Activated CD4-positive, alpha-beta T cell treated with anti-CD3 and anti-CD28 coated beads, Interleukin-2, amount 50 U/mL, for 4 hours (primary cell): ENCODE measurements around the gene DYRK1B.

Source experiments
- DNase-seq, 2 experiments: peaks; one replicate each; pipeline ENCODE4 v3.0.0-alpha.2; 2020

DYRK1B gene

DNA sequence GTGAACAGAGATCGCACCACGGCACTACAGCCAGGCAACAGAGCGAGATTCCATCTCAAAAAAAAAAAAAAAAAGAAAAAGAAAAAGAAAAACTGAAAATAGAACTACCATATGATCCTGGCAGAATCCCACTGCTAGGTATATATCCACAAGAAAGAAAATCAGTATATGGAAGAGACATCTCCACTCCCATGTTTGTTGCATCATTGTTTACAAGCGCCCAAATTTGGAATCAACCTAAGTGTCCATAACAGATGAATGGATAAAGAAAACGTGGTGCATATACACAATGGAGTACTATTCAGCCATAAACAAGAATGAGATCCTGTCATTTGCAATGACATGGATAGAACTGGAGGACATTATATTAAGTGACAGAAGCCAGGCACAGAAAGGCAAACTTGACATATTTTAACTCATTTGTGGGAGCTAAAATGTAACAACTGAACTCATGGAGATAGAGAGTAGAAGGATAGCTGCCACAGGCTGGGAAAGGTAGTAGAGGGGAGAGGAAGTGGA is 26.1 kb downstream of the DYRK1B start:
- no peak for DNase-seq

DNA sequence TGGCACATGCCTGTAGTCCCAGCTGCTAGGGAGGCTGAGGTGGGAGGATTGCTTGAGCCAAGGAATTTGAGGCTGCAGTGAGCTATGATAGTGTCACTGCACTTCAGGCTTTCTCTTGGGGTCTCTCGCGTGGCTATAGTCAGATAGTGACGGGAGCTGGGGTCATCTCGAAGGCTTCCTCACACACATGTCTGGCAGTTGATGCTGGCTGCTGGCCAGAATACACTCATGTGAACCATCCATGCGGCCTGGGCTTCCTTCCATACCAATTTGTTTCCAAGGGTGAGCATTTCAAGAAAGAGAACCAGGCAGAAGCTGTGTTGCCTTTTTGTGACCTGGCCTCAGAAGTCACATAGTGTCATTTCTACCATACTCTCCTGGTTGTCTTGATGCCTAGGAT is 28.9 kb downstream of the DYRK1B start:
- no peak for DNase-seq

DNA sequence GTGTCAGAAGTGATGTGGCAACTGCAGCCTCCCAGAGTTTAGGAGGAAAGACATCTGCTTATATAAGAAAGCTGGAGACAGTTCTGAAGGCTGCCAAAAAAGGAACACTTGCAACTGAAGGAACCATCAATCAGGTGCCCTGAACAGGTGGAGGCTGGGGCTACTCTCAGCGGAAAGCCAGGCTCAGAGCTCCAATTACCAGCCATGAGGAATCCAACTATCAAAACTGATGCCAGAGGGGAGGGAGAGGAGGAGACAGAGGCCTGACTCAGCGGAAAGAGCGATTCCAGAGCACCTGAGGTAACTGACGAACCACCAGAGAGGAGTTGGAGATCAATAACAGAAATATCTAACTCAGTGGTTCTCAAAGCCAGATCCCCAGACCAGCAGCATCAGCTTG is 31.0 kb downstream of the DYRK1B start:
- DNase-seq, result no peak

DNA sequence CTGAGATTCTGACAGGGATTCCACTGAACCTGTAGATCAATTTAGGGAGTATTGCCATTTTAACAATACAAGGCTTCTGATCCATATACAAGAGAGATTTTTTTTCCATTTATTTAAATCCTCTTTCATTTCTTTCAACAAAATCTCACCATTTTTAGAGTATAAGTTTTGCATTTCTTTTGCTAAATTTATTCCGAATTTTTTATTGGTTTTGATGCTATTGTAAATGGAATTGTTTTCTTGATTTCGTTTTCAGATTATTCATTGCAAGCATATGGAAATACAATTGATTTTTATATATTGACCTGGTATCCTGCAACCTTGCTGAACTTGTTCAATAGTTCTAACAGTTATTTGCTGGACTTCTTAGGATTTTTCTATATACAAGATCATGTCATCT is 36.9 kb downstream of the DYRK1B start:
- DNase-seq, result no peak

DNA sequence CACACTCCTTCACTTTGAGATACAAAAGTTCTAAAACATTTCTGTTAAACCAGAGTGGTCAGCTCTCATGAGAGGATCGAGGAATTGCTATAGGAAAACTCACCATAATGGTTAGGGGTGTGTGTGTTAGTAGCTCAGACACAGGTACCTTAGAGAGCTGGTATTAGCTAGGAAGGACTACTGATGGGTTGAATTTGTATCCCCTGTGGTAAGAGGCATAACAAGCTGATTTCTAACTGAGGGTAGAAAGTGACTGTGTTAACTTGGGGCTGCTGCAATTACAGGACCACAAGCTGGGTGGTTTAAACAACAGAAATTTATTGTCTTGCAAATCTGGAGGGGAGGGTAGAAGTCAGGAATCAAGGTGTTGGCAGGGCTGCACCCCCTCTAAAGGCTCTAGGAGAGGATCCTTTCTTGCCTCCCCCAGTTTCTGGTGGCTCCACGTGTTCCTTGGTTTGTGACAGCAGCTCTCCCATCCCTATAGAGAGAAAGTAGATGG is 37.9 kb downstream of the DYRK1B start:
- no peak for DNase-seq

DNA sequence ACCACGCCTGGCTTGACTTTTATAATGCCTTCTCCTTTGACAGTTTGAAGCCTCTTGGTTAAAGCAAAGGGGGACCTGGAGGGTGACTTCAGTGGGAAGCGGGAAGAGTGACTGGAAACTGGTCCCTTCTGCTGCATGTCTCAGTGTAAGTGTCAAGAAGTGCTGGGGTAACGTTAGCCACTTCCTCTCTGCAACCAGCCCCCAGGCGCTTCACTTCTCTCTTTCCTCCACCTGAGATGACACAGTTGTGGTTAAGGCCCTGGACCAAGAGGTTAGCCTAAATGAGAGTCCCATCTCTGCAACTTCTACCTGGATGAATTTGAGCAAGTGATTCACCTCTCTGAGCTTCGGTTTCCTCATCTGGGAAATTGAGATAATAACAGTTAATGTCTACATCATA is 39.0 kb downstream of the DYRK1B start:
- DNase-seq, result no peak

DNA sequence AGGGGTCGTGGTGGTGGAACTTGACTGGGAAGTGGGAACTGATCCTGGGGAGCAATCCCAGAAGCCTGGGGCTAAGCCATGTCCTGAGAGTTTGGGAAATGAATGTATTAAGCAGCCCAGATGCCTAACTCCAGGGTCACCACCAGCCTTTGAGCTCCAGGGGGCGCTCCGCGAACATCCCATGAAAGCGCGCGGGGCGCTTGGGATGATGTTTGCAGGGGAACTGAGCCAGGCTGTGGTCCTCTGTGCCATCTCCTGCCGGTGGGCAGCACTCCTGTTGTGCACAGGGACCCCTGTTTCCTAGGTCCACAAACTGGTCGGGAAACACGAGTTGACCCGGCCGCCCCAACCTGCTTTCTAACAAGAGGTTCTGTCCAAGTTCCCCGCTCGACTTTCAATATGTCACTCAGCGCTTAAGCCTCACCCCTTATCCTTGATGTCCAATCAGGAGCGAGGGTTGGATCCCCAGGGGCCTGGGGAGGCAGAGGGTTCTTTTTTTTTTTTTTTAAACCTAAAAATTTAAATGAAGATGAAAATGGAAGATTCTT is 40.9 kb downstream of the DYRK1B start:
- DNase-seq, result peak; percentile 61 to 68

DNA sequence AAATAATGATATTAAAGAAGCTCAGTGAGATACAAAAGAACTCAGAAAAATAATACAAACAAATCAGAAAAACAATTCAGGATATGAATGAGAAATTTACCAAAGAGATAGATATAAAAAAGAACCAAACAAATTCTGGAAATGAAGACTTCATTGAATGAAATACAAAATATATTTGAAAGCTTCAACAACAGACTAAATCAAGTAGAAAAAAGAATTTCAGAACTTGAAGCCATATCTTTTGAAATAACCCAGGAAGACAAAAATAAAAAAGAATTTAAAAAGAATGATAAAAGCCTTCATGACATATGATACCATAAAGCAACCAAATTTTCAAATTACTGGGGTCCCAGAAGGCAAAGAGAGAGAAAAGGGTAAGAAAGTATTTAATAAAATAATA is 45.7 kb downstream of the DYRK1B start:
- DNase-seq, result no peak

DNA sequence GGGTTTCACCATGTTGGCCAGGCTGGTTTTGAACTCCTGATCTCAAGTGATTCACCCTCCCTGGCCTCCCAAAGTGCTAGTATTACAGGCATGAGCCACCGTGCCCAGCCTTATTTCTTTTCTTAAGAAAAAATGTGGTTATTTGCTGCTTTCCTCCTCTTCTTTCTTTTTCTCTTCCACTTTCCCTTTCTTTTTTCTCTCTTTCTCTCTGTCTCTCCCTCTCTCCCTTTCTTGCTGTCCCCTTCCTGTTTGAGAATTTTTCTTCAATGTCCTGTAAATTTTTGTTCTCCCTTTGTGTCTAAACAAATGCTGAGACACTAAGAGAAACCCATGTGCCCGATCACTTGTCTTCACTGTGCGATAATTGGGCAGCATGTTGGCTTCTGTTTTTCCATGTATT is 53.1 kb downstream of the DYRK1B start:
- DNase-seq, result no peak

DNA sequence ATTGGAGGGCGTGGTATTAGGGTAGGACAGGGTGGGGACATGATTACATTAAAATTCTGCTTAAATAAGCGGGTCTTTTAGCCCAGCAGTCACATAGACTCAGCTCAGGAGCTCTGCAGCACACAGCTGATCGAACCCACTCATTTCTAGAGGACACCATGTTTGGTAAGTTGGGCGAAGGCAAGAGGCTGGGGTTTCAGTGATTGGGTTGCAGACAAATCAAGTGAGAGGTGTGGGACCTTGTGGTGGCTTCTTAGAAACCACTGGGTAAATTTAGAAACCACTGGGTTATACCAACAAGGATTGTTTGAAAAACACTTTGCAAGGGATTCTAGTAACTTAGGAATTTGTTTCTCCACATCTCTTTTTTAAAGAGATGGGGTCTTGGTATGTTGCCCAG is 55.2 kb downstream of the DYRK1B start, which contains the start of gene LEUTX:
LEUTX (plus strand) TSS at position 92 of the 400 bp plus-strand sequence; CDS start at position 159, 67 bp downstream.
- no peak for DNase-seq
